Right kidney (tissue), 1 donor: ENCODE measurements around the gene AGPAT1.
"Not testable (repeated sequence)": the region's sequence is repeated elsewhere in the genome, so short reads cannot be mapped to it uniquely, and the experiment has no call there.

Experiments used
- DNase-seq: peaks from one replicate; pipeline ENCODE4 v3.0.0-alpha.2; 2016

AGPAT1 gene

GRCh38 chr6:32200711-32201475, 25.0 kb upstream of the AGPAT1 start:
- no peak for DNase-seq

- no peak for DNase-seq
Observed at GRCh38 chr6:32198866-32199265, 23.0 kb upstream of the AGPAT1 start.

GRCh38 chr6:32198345-32198696, 22.4 kb upstream of the AGPAT1 start:
- DNase-seq: no peak

GRCh38 chr6:32196682-32197616, 21.1 kb upstream of the AGPAT1 start:
- peak; percentile 90 for DNase-seq

GRCh38 chr6:32195902-32196681, 20.2 kb upstream of the AGPAT1 start:
- DNase-seq: peak; percentile 97

GRCh38 chr6:32195652-32195901, 19.7 kb upstream of the AGPAT1 start:
- no peak for DNase-seq

GRCh38 chr6:32194825-32195651, 19.2 kb upstream of the AGPAT1 start:
- no peak for DNase-seq

- DNase-seq: no peak
Observed at GRCh38 chr6:32194388-32194787, 18.5 kb upstream of the AGPAT1 start.

GRCh38 chr6:32193096-32193495, 17.2 kb upstream of the AGPAT1 start:
- not testable (repeated sequence) for DNase-seq

GRCh38 chr6:32192608-32193039, 16.7 kb upstream of the AGPAT1 start, which contains the start of gene GPSM3:
GPSM3 (minus strand) TSS chr6:32192643; CDS start chr6:32192513, 130 bp downstream.
- DNase-seq: no peak

- DNase-seq: no peak
Observed at GRCh38 chr6:32191696-32192607, 16.1 kb upstream of the AGPAT1 start.

GRCh38 chr6:32190911-32191677, 15.2 kb upstream of the AGPAT1 start:
- no peak for DNase-seq

- peak; percentile 87 for DNase-seq
Observed at GRCh38 chr6:32190054-32190851, 14.4 kb upstream of the AGPAT1 start, which contains the start of gene PBX2. PBX2 (minus strand) TSS chr6:32190202; CDS start chr6:32189915, 287 bp downstream.

- no peak for DNase-seq
Observed at GRCh38 chr6:32189742-32190053, 13.8 kb upstream of the AGPAT1 start.

GRCh38 chr6:32189069-32189741, 13.3 kb upstream of the AGPAT1 start:
- no peak for DNase-seq

GRCh38 chr6:32188381-32189068, 12.6 kb upstream of the AGPAT1 start:
- no peak for DNase-seq

GRCh38 chr6:32187725-32188380, 12.0 kb upstream of the AGPAT1 start:
- DNase-seq: not testable (repeated sequence)
